ENCODE measurements around the gene C1QTNF1.

The C1QTNF1 gene

DNA sequence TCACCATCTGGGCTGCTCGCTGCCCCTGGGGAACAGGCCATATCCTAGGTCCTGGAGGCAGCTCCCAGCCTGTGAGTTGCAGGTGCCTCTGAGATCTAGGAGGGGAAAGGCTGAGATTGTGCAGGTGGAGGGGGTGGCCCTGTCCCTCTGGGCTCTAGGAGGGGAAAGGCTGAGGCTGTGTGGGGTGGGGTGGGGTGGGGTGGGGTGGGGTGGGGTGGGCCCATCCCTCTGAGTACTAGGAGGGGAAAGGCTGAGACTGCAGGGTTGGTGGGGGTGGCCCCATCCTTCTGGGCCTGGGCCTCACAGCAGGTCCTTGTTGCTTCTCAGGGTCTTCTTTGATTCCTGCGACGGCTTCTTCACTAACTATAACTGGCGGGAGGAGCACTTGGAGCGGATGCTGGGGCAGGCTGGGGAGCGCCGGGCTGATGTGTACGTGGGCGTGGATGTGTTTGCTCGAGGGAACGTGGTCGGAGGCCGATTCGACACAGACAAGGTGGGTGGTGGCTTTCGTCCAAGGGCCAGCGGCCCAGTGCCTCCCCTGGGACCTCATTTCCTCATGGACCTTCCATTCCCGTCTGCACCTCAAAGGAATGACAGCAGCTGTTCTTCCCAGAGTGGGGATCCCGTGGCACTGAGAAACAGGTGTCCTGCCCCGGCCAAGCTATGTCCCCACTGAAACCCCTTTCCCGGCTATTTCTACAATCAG is 57.8 kb downstream of the C1QTNF1 start:
- Histone ChIP-seq H3K27me3 (ENCODE audit: insufficient read depth, low read depth, severe bottlenecking) (no peaks in the 10 kb centered on the region), H3K4me3 (ENCODE audit: low read depth, low read length) (no peak overlapping the region), H3K36me3 (peaks cover 89% of the 10 kb centered on the region), H3K9me3 (ENCODE audit: severe bottlenecking) (no peaks in the 10 kb centered on the region), H3K27ac (no peak overlapping the region; the same call in 1 of the 2 replicates)
- TF ChIP-seq, protein P1, sequence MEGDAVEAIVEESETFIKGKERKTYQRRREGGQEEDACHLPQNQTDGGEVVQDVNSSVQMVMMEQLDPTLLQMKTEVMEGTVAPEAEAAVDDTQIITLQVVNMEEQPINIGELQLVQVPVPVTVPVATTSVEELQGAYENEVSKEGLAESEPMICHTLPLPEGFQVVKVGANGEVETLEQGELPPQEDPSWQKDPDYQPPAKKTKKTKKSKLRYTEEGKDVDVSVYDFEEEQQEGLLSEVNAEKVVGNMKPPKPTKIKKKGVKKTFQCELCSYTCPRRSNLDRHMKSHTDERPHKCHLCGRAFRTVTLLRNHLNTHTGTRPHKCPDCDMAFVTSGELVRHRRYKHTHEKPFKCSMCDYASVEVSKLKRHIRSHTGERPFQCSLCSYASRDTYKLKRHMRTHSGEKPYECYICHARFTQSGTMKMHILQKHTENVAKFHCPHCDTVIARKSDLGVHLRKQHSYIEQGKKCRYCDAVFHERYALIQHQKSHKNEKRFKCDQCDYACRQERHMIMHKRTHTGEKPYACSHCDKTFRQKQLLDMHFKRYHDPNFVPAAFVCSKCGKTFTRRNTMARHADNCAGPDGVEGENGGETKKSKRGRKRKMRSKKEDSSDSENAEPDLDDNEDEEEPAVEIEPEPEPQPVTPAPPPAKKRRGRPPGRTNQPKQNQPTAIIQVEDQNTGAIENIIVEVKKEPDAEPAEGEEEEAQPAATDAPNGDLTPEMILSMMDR (IDR thresholded peaks at IDR 0.05; ENCODE audit: low read depth, low read length): no peak
- DNase-seq: no peak

DNA sequence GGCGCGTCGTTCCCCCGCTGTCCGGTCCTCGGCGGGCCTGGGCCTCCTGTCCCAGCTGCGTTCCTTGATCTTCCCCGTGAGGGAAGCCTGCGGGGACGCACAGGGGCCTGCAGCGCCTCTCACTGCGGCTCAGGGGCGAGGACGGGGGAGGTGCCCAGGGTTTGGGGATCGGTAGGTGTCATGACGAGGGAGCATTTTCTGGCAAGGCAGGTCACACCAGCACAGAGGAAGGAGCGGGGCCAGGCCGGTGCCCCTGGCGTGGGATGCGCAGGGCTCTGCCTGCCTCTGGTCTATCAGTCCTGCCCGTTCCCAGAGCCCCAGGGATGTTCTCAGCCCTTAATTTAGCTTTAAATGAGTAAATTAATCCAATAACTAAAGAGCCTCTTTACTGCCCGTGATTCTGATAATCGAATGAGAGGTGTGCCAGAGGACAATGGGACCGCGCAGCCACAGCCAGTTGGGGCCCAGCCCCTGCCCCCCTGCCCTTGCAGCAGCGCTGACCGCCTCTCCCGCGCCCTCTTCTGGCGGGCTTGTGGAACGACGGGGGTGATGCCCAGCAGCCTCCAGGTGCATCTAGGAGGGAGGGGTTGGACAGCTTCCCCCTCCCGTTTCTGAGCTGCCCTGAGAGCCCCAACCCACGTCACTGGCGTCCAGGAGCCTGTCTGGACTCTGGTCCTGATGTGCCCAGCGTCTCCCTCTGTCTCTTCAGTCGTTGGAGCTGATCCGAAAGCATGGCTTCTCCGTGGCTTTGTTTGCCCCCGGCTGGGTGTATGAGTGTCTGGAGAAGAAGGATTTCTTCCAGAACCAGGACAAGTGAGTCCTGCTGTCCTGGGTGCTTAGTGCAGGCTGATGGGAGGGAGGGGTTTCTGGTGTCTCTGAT is 58.6 kb downstream of the C1QTNF1 start:
- Histone ChIP-seq H3K27ac (peak overlapping the region; percentile 7; the same call in 1 of the 2 replicates), H3K36me3 (peaks cover 90% of the 10 kb centered on the region), H3K4me3 (ENCODE audit: low read depth, low read length) (no peak overlapping the region), H3K9me3 (ENCODE audit: severe bottlenecking) (no peaks in the 10 kb centered on the region), H3K27me3 (ENCODE audit: insufficient read depth, low read depth, severe bottlenecking) (no peaks in the 10 kb centered on the region)
- peak; percentile 86 for DNase-seq
- TF ChIP-seq, protein P1 (IDR thresholded peaks at IDR 0.05; ENCODE audit: low read depth, low read length): peak; percentile 98

DNA sequence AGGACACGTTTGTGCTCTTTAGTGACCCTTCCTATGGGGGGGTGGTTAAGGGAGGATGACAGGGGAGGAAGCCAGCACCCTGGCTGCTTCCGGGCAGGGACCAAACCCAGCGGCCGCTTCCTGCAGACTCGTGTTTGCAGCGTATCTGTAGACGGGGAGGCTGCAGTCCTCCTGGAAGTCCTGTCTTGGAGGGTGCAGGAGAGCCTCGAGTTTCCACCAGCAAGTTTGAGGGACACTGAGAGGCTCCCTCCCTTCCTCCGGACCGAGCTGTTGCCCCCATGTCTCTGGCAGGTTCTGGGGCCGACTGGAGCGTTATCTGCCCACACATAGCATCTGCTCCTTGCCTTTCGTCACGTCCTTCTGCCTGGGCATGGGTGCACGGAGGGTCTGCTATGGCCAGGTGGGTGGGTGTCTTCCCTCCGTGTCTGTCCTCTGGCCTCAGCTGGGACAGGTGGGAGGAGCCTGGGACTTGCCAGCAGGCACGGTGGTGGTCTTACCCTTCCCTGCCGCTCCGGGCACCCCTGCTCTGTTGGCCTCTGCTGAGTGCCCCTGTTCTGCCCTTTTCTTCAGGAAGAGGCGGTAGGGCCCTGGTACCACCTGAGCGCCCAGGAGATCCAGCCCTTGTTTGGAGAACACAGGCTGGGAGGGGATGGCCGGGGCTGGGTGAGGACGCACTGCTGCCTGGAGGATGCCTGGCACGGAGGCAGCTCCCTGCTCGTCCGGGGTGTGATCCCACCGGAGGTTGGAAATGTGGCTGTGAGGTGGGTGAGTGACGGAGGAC is 59.4 kb downstream of the C1QTNF1 start:
- TF ChIP-seq, protein P1 (IDR thresholded peaks at IDR 0.05; ENCODE audit: low read depth, low read length): no peak
- no peak for DNase-seq
- no peak overlapping the region for H3K4me3 ChIP-seq (ENCODE audit: low read depth, low read length)
- no peak overlapping the region for H3K27ac ChIP-seq
- H3K9me3 ChIP-seq (ENCODE audit: severe bottlenecking): no peaks in the 10 kb centered on the region
- peaks cover 83% of the 10 kb centered on the region for H3K36me3 ChIP-seq
- no peaks in the 10 kb centered on the region for H3K27me3 ChIP-seq (ENCODE audit: insufficient read depth, low read depth, severe bottlenecking)

DNA sequence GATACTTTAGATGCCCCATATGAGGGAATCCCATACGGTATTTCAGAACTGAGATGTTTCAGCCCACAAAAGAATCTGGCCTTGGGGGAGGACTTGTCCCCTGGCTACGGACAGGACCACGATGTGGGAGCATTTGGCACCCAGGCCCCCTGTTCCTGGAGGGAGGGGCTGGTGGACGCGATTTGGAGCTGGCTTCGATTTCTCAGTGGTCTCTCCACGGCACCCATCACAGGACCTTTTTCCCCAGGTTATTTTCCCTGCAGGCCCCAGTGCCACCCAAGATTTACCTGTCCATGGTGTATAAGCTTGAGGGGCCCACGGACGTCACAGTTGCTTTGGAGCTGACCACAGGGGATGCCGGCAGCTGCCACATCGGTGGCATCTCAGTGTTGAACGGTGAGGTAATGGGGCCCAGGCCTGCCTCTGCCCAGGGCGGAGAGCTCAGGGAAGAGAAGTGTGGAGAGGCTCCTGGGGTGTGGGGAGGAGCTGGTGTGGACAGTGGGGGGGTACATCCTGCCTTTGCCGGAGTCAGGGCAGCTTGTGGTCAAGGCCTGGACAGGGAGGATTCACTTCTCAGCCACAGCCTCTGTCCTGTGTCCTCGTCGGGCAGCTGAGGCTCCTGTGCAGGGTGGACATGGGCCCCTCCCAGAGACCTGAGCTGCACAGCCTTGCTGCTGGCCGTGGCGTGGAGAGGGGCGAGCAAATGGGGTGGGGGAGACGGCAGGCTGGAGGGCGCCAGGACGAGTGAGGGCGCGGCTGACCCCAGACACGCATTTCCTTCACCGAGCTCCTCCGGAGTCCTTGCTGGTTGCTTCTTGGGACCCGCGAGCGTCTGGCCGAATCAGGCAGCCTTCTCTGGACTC is 60.6 kb downstream of the C1QTNF1 start:
- DNase-seq: peak; percentile 14
- no peaks in the 10 kb centered on the region for H3K27me3 ChIP-seq (ENCODE audit: insufficient read depth, low read depth, severe bottlenecking)

More for the DNA sequence above, 60.6 kb downstream of the C1QTNF1 start:
- Histone ChIP-seq H3K9me3 (ENCODE audit: severe bottlenecking) (no peaks in the 10 kb centered on the region), H3K27ac (no peak overlapping the region), H3K36me3 (peaks cover 76% of the 10 kb centered on the region), H3K4me3 (ENCODE audit: low read depth, low read length) (no peak overlapping the region)
- TF ChIP-seq, protein P1 (IDR thresholded peaks at IDR 0.05; ENCODE audit: low read depth, low read length): no peak

All from WERI-Rb-1 (cell line).